ENCODE results near the gene TIMM23B. TPM values are rescaled to one million over a fixed set of nuclear protein-coding genes. Genes with fewer than 3 reads are reported as not detected.
"Not testable (repeated sequence)": the region's sequence is repeated elsewhere in the genome, so short reads cannot be mapped to it uniquely, and the experiment has no call there.

TIMM23B gene
- polyA plus RNA-seq, 3 donors, result 12.9 to 19.8 (median 13.0) TPM

DNA sequence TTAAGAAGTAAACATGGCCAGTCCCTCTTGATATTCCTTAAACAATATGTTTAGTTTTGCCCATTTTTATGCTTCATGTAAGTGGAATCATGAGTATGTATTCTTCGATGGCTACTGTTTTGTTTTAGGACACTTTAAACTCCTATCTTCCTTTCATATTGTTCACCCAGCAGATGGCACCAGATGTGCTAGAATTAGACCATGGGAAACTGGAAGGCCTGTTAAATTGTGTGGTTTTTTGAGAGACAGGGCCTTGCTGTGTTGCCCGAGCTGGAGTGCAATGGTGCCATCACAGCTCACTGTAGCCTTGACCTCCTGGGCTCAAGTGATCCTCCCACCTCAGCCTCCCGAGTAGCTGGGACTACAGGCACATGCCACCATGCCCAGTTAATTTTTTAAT is 11.3 kb downstream of the TIMM23B start:
- DNase-seq (ENCODE audit: extremely low read depth in 1 of 11, low read depth in 9 of 11, low spot score in 4 of 11), result not testable (repeated sequence)

DNA sequence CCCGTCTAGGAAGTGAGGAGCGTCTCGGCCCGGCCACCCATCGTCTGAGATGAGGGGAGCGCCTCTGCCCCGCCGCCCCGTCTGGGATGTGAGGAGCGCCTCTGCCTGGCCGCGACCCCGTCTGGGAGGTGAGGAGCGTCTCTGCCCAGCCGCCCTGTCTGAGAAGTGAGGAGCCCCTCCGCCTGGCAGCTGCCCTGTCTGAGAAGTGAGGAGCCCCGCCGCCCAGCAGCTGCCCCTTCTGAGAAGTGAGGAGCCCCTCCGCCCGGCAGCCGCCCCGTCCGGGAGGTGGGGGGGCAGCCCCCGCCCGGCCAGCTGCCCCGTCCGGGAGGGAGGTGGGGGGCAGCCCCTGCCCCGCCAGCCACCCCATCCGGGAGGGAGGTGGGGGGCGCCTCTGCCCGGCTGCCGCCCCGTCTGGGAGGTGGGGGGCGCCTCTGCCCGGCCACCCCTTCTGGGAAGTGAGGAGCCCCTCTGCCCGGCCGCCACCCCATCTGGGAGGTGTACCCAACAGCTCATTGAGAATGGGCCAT is 28.5 kb downstream of the TIMM23B start:
- DNase-seq (ENCODE audit: extremely low read depth in 1 of 11, low read depth in 9 of 11, low spot score in 4 of 11), result not testable (repeated sequence)

GRCh38 chr10:49971466-49971865 is 29.6 kb downstream of the TIMM23B start:
- DNase-seq (ENCODE audit: extremely low read depth in 1 of 11, low read depth in 9 of 11, low spot score in 4 of 11), result not testable (repeated sequence)

DNA sequence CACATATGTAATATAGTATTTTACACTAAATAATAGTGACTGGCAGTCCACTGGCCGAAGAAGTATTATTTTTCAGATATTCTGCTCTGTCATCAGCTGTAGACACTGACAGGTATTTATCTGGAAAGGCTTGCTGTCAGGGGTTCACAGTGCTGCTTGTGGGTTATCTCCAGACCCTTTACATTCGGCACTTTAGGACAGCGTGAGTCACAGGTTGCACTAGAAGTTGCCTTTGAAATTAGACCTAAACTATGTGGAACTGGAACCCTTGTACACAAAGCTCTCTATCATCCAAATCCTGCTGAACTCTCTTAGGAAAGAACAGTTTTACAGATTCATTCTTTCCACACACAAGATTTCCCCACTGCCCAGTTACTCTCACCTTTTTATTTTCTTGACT is 30.2 kb downstream of the TIMM23B start:
- not testable (repeated sequence) for DNase-seq (ENCODE audit: extremely low read depth in 1 of 11, low read depth in 9 of 11, low spot score in 4 of 11)

- not testable (repeated sequence) for DNase-seq (ENCODE audit: extremely low read depth in 1 of 11, low read depth in 9 of 11, low spot score in 4 of 11)
These were observed 35.9 kb downstream of the TIMM23B start for GRCh38 chr10:49977756-49978155.

- not testable (repeated sequence) for DNase-seq (ENCODE audit: extremely low read depth in 1 of 11, low read depth in 9 of 11, low spot score in 4 of 11)
These were observed 45.4 kb downstream of the TIMM23B start for GRCh38 chr10:49987207-49987606.

GRCh38 chr10:49988376-49988775 is 46.5 kb downstream of the TIMM23B start, which contains the start of gene AGAP6:
Gene AGAP6 (plus strand): TSS chr10:49988406. CDS start chr10:49988716, 310 bp downstream.
- not testable (repeated sequence) for DNase-seq (ENCODE audit: extremely low read depth in 1 of 11, low read depth in 9 of 11, low spot score in 4 of 11)

DNA sequence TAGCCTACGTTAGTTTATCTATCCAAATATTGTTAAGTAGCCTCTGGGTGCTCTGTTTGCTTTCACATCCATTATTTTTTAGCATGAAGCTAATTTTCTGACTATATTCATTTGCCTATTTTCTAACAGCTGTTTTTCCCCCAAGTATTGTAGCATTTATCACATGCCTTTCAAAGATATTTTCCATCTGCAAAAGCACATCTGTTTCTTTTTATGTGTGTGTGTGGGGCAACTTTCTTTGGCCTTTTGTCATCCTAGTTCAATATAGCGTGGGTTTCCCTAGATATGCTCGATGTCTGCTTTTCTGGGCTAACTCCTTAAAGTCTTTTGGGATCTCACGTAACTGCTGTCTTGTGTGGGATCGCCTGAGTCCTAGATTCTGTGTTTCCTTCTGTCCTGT is 53.5 kb downstream of the TIMM23B start:
- not testable (repeated sequence) for DNase-seq (ENCODE audit: extremely low read depth in 1 of 11, low read depth in 9 of 11, low spot score in 4 of 11)

DNA sequence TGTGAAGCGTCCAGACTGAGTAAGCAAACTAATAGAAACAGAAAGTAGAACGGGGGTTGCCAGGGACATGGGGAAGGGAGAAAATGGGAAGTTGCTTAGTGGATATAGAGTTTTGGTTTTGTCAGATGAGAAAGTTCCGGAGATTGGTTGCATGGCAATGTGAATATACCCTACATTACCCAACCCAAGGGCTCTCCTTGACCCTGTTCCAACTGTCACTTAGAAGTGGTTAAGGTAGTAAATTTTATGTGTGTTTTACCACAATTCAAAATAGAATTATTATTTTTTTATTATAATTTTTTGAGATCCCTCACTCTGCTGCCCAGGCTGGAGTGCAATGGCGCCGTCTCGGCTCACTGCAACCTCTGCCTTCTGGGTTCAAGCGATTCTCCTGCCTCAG is 72.2 kb downstream of the TIMM23B start:
- not testable (repeated sequence) for DNase-seq (ENCODE audit: extremely low read depth in 1 of 11, low read depth in 9 of 11, low spot score in 4 of 11)

DNA sequence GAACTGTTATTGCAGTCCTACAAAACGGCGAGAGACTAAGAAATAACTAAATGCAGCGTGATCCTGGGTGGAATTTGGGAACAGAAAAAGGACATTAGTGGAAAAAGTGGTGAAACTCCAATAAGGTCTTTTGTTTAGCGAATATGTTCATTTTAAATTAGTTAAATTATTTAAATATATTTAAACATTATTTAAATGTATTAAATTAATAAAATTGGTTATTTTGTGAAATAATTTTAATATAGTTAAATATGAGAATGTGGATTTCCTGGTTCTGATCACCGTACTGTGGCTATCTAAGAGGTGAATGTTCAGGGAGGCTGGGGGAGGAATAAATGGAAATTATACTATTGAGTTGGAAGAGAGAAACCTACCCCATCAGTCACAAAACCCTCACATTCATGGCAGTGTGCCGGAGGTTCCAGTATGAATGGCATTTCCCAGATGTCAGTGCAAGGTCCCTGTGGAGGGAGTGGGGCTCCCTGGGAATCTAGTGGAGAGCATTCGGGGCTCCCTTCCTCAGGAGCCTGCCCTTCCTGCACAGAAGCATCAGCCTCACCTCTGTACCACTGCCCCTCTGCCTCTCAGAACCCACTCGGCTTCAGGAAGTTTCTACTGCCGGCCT is 73.9 kb downstream of the TIMM23B start:
- DNase-seq (ENCODE audit: extremely low read depth in 1 of 11, low read depth in 9 of 11, low spot score in 4 of 11), result not testable (repeated sequence)

DNA sequence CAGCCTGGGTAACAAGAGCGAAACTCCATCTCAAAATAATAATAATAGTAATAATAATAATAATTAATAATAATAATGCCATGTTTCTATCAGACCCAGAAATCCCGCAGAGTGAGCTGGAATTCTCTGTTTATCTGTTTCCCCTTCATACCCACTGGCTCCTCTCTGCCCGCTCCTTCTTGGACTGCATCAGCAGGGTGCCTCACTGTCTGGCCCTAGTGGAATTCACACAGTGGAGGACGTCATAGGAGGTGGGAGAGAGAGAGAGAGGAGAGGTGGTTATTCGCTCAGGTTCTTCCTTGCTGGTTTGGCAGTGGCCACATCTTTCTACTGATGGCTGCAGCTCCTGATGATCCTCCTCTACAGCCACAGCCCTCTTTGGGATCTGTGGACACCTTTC is 75.1 kb downstream of the TIMM23B start:
- not testable (repeated sequence) for DNase-seq (ENCODE audit: extremely low read depth in 1 of 11, low read depth in 9 of 11, low spot score in 4 of 11)

DNA sequence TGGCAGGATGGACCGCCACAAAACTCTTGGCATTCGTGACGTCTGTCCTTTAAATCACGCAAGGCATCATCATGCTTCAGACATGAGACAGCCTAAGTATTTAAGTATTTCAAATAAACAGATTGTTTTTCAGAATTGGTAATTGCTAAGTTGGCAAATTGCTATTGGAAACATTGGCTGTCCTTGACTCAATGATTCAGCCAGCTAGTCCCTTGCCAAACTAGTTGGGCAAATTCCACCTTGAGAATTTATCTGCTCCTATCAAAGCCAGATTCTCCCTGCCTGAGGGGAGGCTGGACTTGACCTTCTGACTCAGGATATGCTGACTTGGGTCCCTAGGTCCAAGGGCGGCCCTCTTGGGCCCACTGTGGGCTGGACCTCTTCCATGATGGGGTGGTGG is 75.8 kb downstream of the TIMM23B start:
- DNase-seq (ENCODE audit: extremely low read depth in 1 of 11, low read depth in 9 of 11, low spot score in 4 of 11), result not testable (repeated sequence)

DNA sequence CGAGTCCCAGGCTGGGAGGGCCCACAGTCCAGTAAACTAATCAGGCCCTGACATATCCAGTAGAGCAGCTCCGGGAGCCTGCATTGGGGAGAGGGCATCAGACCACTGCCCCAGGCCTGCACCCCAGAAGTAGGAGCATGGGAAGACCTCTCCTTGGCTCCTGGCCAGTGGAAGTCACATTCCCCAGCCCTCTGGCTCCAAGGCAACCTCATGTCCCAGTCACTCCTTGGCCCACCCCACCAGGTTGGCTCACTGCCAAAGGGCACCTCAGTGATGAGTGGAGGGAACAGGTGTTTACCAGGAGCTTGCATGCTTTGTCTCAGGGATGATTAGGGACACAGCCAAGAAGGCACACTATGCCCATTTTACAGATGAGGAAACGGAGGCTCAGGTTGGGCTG is 77.4 kb downstream of the TIMM23B start:
- DNase-seq (ENCODE audit: extremely low read depth in 1 of 11, low read depth in 9 of 11, low spot score in 4 of 11), result not testable (repeated sequence)

GRCh38 chr10:50020451-50021024 is 78.7 kb downstream of the TIMM23B start:
- DNase-seq (ENCODE audit: extremely low read depth in 1 of 11, low read depth in 9 of 11, low spot score in 4 of 11), result not testable (repeated sequence)

GRCh38 chr10:50021646-50022045 is 79.8 kb downstream of the TIMM23B start:
- DNase-seq (ENCODE audit: extremely low read depth in 1 of 11, low read depth in 9 of 11, low spot score in 4 of 11), result no peak

Other genes starting within 250 kb of the TIMM23B start
- gene OGDHL, start 179.7 kb upstream of the TIMM23B start, polyA plus RNA-seq (ENCODE audit: insufficient read length in 3 of 3), result 10 to 100 TPM; 37.2 to 60.0 (median 43.6) TPM
- gene PARG, start within 50 bp of the TIMM23B start, polyA plus RNA-seq (ENCODE audit: insufficient read length in 3 of 3), result 10 to 100 TPM; 36.6 to 38.5 (median 37.1) TPM
- gene AGAP6, start 46.4 kb downstream of the TIMM23B start, polyA plus RNA-seq (ENCODE audit: insufficient read length in 3 of 3), result 10 to 100 TPM; 15.6 to 38.8 (median 17.5) TPM
- gene WASHC2A, start 125.9 kb downstream of the TIMM23B start, polyA plus RNA-seq (ENCODE audit: insufficient read length in 3 of 3), result 10 to 100 TPM; 67.2 to 80.8 (median 76.0) TPM

Measured in renal cortex interstitium (tissue), 11 donors.